SK-N-SH (cell line): Measurements from ENCODE around the gene FRMPD1.

ENCODE experiments used
- ELF1 ChIP-seq: IDR thresholded peaks from 2 replicates; pipeline ENCODE4 v1.4.0; 2012
- EP300 ChIP-seq, 2 experiments: IDR thresholded peaks; 2 replicates each; pipeline versions ENCODE4 v1.4.0 to v1.6.1; 2012; ENCODE audit warnings: borderline replicate concordance in 1 of 2, low read depth in 1 of 2, low read length in 1 of 2
- EZH2phosphoT487 ChIP-seq: fragments of 200-600 bp; sonication (generic); IDR thresholded peaks from 2 replicates; pipeline ENCODE4 v1.6.1; 2017; ENCODE audit warnings: low read depth, mixed run types, mild to moderate bottlenecking, antibody characterized with exemption, moderate library complexity, borderline replicate concordance
- MXI1 ChIP-seq: IDR thresholded peaks from 2 replicates; pipeline ENCODE4 v1.6.1; 2012; ENCODE audit warnings: mild to moderate bottlenecking, low read depth, low read length, improper control_type of control experiment
- POLR2AphosphoS5 ChIP-seq: IDR thresholded peaks from 2 replicates; pipeline ENCODE4 v1.6.1; 2012; ENCODE audit warnings: low read depth, low read length
- RAD21 ChIP-seq: IDR thresholded peaks from 2 replicates; pipeline ENCODE4 v1.6.1; 2012; ENCODE audit warnings: mild to moderate bottlenecking, low read length
- RCOR1 ChIP-seq: fragments of 150-350 bp; IDR thresholded peaks from 2 replicates; pipeline ENCODE4 v1.6.1; 2017; ENCODE audit warnings: antibody characterized with exemption, low read length
- TCF12 ChIP-seq: IDR thresholded peaks from 2 replicates; pipeline ENCODE4 v1.4.0; 2012
- TEAD4 ChIP-seq: IDR thresholded peaks from 2 replicates; pipeline ENCODE4 v1.4.0; 2012; ENCODE audit warnings: mild to moderate bottlenecking, borderline replicate concordance; ENCODE audit not compliant: insufficient read depth
- YY1 ChIP-seq: IDR thresholded peaks from 2 replicates; pipeline ENCODE4 v1.4.0; 2012; ENCODE audit warnings: low read depth, mild to moderate bottlenecking
- TF ChIP-seq, protein P1 (sequence below): fragments of 200-600 bp; sonication (generic); IDR thresholded peaks from 2 replicates; pipeline ENCODE4 v1.6.1; 2017; ENCODE audit warnings: antibody characterized with exemption, mild to moderate bottlenecking, moderate library complexity
- TF ChIP-seq, protein P2 (sequence below): IDR thresholded peaks from 2 replicates; pipeline ENCODE4 v1.4.0; 2012; ENCODE audit warnings: low read depth, borderline replicate concordance

DNA sequence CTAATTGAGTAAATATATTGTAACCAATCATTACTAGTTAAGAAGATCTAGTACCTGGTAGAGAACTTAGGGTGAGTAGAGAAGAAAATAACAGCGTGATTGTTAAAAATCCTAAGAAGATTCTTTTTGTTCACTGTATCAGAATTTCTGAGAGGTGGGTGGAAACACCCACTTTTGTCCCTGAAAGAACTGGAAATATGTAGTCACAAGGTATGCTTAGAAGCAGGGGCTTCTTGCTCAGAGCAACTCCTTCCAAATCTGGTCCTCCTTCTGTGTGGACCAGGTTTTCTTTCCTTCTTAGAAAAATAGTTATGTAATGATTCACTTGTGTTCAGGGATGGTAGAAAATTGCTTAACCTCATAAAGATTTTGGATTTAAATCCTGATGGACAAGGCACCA, 46.5 kb upstream of the FRMPD1 start:
- TF ChIP-seq POLR2AphosphoS5, result no peak
- TF ChIP-seq EZH2phosphoT487, result no peak
- TF ChIP-seq RCOR1, result no peak
- TF ChIP-seq TEAD4, result no peak
- no peak for TF ChIP-seq EP300 (IDR thresholded peaks at IDR 0.05; ENCODE audit: borderline replicate concordance in 1 of 2, low read depth in 1 of 2, low read length in 1 of 2)
- TF ChIP-seq, protein P1, sequence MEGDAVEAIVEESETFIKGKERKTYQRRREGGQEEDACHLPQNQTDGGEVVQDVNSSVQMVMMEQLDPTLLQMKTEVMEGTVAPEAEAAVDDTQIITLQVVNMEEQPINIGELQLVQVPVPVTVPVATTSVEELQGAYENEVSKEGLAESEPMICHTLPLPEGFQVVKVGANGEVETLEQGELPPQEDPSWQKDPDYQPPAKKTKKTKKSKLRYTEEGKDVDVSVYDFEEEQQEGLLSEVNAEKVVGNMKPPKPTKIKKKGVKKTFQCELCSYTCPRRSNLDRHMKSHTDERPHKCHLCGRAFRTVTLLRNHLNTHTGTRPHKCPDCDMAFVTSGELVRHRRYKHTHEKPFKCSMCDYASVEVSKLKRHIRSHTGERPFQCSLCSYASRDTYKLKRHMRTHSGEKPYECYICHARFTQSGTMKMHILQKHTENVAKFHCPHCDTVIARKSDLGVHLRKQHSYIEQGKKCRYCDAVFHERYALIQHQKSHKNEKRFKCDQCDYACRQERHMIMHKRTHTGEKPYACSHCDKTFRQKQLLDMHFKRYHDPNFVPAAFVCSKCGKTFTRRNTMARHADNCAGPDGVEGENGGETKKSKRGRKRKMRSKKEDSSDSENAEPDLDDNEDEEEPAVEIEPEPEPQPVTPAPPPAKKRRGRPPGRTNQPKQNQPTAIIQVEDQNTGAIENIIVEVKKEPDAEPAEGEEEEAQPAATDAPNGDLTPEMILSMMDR, result no peak
- TF ChIP-seq ELF1, result no peak
- no peak for TF ChIP-seq MXI1
- TF ChIP-seq RAD21, result no peak
- no peak for TF ChIP-seq TCF12
- TF ChIP-seq, protein P2, sequence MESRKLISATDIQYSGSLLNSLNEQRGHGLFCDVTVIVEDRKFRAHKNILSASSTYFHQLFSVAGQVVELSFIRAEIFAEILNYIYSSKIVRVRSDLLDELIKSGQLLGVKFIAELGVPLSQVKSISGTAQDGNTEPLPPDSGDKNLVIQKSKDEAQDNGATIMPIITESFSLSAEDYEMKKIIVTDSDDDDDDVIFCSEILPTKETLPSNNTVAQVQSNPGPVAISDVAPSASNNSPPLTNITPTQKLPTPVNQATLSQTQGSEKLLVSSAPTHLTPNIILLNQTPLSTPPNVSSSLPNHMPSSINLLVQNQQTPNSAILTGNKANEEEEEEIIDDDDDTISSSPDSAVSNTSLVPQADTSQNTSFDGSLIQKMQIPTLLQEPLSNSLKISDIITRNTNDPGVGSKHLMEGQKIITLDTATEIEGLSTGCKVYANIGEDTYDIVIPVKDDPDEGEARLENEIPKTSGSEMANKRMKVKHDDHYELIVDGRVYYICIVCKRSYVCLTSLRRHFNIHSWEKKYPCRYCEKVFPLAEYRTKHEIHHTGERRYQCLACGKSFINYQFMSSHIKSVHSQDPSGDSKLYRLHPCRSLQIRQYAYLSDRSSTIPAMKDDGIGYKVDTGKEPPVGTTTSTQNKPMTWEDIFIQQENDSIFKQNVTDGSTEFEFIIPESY, result no peak
- no peak for TF ChIP-seq YY1
